GM21825 (cell line): ENCODE measurements around the gene SOX6.
"Not testable (repeated sequence)": the region's sequence is repeated elsewhere in the genome, so short reads cannot be mapped to it uniquely, and the experiment has no call there.

ENCODE experiments used
- ATAC-seq: cut with Tn5 transposase; IDR thresholded peaks from one replicate; pipeline ENCODE4 v1.9.1; 2021; ENCODE audit warnings: mild to moderate bottlenecking, moderate library complexity; ENCODE audit not compliant: unreplicated experiment

Gene SOX6

DNA sequence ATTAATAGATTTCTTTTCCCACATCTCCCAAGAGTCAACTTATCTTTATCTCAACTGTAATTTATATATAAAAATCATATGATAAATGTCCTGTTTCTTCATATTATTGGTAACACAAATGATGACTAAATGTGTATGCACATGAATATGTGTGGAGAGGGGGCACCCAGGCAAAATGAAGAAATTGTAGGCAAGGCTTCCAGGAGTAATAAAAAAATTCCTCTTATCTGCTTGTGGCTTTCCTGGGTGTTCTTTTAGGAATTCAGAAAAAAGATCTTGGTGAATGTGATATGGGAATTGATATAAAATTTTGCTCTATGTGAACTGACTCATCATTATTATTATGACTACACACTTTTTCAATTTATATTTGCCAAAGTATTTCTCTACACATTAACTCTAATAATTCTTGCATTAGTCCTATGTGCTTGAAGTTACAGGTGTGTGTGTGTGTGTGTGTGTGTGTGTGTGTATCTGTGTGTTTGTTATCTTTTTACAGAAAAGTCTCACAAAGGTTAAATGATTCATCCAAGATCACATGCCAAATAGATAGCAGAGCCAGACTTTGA is 197.8 kb downstream of the SOX6 start:
- ATAC-seq, result no peak

DNA sequence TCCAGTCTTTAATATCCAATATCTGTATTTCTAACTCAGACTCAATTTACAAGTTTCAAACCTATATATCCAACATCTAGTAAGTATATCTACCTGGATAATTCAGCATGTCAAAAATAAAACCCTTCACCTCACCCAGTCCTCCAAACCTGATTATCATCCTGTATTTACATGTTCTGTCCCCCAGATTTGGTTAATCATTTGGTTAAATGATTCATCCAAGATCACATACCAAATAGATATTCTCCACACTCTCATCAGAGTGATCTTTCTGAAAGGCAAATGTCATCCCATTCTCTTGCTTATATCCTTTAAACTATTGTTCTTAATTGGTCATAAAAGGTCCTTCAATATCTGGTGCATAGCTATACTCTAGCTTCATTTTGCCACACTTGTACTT is 199.0 kb downstream of the SOX6 start:
- ATAC-seq, result no peak

DNA sequence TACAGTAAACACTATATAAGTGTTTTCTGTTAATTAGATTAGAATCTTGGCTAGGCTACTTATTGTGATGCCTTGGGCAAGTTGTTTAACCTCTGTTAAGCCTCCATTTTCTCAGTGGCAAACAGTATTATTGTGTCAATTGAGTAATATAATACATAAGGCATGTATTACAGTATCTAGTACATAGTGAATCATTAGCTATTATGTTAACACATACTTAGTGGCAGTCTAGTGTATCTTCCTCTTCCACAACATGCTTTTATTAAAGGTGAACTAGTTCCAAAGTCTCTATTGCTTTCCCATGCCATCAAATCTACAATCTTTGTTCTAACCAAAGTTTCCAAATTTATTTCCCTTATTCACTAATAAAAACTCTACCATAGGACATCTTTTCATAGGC is 200.9 kb downstream of the SOX6 start:
- no peak for ATAC-seq

GRCh38 chr11:16154715-16155396 is 201.5 kb downstream of the SOX6 start:
- ATAC-seq, result no peak

- ATAC-seq, result no peak
Observed at GRCh38 chr11:16153951-16154350, 202.4 kb downstream of the SOX6 start.

DNA sequence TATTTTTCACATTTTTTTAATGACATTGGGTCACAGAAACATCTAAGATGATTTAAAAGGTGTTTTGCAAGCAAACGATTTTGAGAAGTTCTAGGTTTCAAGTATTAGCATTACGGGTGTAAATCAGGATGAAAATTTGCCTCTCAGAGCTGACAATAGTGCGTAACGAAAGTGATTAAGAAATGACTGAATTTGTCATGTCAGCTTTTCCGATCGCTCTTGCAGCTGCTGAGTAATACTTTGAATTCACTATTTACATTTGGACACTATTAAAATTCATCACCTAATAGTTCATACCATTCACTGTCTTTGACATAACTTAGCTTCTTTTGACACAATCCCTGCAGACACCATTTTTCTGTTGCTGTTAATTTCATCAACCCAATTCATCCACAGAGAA is 205.2 kb downstream of the SOX6 start:
- no peak for ATAC-seq

GRCh38 chr11:16149476-16149875 is 206.9 kb downstream of the SOX6 start:
- ATAC-seq, result no peak

DNA sequence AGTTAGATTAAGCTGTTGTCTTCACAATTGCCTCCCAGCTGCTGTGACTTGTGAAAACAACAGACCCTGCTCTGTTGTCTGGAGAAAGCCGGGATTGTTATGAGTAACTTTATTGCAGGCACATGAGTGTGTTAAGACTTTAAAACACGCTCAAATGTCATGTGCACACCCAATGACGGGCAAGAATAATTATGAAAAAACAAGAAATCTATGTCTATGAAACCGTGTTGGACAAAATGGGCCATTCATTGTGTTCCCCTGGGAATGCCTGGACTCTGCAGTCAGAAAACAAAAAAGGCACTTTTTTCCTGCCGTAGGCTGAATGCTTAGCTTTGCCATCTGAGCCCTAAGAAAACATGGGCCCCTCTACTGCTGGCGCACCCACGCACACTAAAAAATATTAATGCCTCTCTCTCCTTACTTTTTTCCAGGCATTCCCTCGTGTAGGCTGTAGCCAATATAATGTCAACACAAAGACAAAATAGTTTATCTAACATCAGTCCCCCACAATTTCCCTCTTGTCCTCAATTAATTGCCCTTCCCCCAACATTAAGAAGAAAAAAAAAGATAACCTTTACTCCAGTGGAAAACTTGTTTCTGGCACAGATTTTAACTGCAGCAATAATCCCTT is 207.9 kb downstream of the SOX6 start:
- ATAC-seq, result no peak

- not testable (repeated sequence) for ATAC-seq
Observed at GRCh38 chr11:16146980-16147379, 209.4 kb downstream of the SOX6 start.

GRCh38 chr11:16141614-16142013 is 214.7 kb downstream of the SOX6 start:
- ATAC-seq, result not testable (repeated sequence)

DNA sequence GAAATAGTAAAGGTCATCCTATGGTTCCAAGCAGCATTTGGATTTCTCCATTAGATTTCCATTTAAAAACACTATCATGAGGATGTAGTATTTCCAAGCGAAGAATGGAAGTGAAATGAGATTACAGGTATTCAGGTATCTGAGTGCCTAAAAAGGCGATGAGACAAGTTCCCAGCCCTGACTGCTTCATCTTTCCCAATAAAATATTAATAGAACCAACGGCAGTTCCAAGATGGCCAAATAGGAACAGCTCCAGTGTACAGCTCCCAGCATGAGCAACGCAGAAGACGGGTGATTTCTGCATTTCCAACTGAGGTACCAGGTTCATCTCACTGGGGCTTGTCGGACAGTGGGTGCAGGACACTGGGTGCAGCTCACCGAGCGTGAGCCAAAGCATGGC is 215.2 kb downstream of the SOX6 start:
- not testable (repeated sequence) for ATAC-seq

DNA sequence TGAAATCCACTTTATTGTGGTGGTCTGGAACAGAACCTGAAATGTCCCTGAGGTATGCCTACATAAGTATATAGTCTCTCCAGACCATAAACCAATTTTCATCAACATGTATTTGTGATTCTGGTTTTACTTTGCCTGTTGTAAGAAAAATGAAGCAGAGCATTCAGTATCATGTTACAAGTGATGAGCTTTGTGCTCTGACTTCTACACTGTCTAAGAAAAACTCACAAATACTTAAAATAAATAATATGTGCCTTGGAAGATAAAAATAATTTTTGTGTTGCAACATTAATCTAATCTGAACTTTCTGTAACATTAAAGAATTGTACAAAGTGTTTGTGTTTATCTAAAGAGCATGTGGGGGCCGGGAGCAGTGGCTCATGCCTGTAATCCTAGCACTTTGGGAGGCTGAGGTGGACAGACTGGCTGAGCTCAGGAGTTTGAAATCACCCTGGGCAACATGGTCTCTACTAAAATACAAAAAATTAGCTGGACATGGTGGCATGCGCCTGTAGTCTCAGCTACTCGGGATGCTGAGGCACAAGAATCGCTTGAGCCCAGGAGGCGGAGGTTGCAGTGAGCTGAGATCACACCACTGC is 219.5 kb downstream of the SOX6 start:
- no peak for ATAC-seq

GRCh38 chr11:16133867-16134266 is 222.5 kb downstream of the SOX6 start:
- ATAC-seq, result no peak

GRCh38 chr11:16127732-16128131 is 228.6 kb downstream of the SOX6 start:
- no peak for ATAC-seq

- no peak for ATAC-seq
Observed at GRCh38 chr11:16126362-16126761, 230.0 kb downstream of the SOX6 start.

GRCh38 chr11:16125796-16126195 is 230.6 kb downstream of the SOX6 start:
- ATAC-seq, result no peak

DNA sequence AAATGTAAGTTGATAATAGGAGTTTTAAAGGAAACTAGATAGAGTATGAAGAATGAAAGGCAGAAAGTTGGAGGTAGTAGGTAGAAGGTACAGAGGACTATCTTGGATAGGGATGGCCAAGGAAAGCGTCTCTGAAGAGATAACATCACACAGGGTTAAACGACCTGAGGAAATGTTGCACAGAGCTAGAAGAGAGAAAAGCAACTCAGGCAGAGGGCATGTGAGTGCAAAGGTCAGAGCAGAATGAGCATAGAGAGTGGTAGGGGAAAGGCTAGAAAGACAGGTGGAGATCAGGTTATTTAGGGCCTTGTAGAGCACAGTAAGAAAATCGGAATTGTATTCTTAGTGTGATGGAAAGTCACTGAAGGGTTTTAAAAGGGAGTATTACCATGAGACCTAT is 232.0 kb downstream of the SOX6 start:
- no peak for ATAC-seq

DNA sequence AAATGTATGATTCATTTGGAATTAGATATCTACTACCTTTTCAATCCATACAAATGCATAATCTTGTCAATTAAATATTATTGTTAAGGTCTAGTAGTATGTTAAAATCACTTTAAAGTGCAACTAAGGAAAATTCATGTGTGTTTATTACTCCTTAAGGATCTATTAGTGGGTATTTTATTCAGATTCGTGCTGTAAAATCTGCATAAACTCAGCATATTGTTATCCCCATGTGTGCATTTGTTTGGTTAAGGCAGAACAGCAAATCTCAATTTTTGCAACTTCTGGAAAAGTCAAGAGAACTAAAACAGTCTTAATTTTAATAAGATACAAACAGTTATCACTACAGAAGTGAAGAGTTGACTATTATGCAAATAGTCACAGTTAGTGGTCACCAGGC is 234.5 kb downstream of the SOX6 start:
- no peak for ATAC-seq

DNA sequence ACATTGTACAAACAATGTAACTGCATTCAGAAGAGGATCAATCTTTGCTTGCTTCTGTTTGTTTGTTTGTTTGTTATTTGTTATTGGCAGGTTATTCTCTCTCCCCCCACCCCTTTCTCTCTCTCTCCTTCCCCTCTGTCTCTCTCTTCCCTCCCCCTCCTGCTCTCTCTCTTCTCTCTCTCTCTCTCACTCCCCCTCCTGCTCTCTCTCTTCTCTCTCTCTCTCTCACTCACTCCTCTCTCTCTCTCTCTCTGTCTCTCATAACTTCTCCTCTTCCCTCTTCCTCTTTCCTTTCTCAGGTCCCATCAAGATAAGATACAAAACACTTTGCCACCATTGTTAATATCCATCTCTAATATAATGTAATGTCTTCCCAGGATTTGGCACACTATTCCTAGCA is 236.3 kb downstream of the SOX6 start:
- ATAC-seq, result no peak

DNA sequence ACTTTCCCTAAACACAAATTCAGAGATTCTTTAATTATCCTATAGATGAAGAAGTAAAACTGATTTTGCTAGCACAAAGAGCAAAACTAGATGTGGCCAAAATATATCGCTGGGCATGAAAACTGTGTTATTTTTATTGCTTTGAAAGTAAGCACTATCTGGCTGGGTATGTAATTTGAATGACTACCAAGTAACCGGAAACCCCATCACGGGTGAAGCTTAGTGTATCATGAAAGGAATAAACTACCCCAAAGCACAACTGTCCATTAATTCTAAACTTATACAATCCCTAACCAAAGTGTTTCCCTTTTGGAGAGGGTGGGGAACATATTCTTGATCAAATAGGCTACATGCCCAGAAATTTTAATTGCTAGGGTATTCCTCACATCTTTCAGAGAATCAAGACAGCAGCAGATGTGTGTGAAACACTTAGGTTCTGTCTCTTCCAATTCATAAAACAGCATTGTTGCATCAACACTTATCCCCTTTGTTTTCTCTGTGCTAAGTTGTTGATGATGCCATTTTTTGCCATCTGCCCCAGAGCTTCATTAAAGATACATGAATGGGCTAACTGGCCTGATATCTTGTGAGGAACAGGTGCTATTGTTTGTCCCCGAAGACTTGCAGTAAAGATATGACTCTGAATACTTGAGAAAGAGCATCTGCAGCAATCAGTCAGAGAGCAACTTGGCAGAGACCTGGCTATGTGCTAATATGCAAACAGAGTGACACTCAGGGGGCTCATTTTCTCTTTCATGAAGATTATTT is 238.2 kb downstream of the SOX6 start:
- no peak for ATAC-seq
